Non-pigmented ciliary epithelial cell (primary cell): Measurements from ENCODE around the gene GPSM1.
"Not testable (repeated sequence)": the region's sequence is repeated elsewhere in the genome, so short reads cannot be mapped to it uniquely, and the experiment has no call there.

Experiments used
- DNase-seq: peaks from one replicate; pipeline ENCODE4 v3.0.0-alpha.2; 2010; ENCODE audit warnings: low read depth

Gene GPSM1

DNA sequence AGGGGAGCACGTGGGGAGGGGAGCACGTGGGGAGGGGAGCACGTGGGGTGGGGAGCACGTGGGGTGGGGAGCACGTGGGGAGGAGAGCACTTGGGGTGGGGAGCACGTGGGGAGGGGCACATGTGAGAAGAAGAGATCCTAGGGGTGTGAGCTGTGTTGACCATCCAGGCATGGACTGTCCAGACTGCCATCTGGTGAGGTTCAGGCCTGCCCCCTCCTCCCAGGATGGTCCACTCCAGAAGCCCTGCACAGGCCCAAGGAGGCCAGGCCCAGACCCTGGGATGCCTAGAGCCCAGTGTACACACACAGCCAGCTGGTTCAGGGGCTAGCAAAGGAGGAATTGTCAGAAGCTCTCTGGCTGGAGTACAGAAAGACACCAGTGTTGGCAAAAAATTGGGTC, 70.3 kb downstream of the GPSM1 start:
- no peak for DNase-seq

DNA sequence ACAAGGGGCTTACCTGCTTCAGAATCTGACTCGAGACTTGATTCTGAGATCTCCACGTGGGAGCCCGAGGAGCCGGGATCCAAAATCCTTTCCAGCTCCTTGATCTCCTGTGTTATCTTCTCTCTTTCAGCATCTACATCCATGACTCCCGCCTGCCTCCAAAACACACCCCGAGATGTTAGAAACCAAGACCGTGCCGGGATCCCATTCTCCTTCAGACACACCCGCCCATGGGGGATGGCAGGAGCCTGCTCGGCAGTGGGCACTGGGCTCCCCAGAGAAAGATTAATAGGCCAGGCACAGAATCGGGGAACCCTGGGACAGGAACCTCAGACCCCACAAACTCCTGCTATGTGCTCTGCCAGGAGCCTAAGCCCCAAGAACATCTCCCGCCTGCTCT, 70.9 kb downstream of the GPSM1 start:
- DNase-seq = no peak

DNA sequence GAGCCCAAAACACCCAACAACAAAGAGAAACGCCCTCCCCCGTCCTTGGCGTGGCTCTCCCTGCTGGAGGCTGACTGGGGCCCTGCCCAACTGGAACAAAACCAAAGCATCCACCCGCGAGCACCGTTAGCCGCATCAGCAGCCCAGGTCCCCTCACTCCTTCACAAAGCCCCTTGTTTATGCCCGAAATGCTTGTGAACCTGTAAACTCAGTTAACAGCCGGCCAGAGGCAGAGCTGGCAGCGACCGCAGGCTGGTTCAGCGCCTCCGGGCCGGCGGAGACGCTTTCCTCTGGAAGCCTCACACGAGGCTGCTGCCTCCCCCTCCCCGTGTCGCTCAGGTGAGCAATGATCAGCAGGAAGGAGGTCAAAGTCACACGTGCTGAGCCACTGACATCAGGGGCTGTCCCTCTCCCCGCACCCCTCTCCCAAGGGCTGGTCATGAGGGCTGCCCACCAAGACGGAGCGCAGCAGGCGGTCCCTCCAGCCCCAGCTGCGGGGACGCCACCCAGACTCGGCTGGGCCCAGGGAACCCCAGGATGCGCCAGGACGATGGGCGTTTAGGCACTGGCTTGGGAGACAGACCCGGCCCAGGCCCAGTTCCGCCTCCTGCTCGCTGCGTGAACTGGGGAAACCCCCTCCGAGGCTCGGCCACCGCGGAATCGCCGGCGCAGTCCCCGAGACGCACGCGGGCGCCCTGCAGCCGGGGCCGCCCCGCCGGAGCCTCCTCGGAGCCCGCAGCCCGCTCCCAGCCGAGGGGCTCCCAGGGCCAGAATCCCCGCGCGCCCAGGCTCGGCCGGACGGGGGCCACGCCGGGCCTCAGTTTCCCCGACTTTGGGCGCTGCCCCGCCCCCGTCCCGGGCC, 72.1 kb downstream of the GPSM1 start:
- DNase-seq = no peak

DNA sequence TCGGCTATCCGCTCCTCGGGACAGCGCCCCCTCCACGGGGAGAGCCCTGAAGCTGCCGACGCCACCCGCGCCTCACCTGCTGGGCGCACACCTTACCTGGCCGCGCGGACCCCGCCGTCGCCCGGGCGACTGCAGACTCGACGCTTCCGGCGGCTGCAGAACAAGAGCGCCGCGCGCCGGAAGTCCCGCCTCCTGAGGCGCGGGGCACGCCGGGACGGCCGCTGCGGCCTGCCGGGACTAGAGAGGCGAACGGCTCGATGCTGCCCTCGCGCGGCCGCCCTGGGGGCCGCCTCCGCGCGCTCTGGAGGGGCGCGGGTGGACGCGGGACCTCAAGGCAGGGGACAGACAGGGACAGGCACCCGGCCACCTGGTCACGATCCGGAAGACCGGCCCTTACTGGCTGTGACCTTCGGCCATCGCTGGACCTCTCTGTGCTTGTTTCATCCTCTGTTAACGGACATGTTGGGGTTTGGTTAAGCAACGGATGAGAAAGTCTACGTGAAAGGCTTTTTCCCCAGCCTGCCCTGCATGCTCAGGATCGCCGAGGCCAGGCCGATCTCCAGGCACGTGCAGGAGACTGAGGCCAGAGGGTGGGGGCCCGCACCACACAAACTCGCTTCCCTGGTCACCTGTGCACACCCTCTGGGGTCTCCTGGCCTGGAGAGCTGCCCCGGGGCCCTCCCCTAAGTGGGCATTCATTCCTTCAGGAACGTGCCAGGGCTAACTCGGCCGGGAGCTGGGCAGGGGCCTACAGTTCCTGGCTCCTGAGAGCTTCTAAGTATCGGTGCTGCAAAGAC, 72.9 kb downstream of the GPSM1 start, which contains the start of gene SNAPC4:
TSS of gene SNAPC4 (minus strand) at position 133 of the 797 bp plus-strand sequence. CDS start 1,742 bp downstream, outside the sequence.
- DNase-seq = peak; percentile 8

DNA sequence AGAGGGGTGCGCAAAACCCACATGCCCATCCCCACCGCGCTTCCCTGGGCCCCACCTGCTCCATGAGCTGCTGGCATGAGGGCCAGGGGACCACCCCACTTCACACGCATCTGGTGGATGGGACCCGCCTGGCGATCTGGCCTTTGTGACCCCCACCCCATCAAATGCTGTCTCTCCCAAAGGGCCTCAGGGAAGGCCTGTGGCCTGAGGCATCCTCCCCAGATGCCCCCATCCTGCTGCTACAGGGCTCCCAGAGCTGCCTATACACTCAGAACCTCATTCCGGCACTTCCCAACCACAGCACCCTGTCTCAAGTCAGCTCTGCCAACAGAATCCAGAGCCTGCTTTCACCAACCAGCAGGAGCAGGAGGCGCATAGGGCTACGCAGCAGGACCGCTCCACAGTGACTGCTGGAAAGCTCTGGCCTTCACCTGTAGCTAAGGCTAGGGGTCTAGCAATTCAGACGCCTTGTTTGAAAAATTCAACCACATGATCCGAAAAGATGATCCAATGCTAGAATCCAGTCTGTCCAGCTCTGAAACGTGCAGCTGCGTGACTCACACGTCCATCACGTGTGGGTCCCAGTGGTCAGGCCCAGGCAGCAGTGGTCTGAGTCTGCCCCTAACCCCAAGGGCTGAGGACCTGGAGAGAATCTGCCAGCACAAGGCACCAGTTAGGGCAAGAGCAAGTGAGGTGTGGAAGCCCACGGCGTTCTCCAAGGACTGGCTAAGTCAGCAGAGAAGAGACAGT, 74.0 kb downstream of the GPSM1 start:
- DNase-seq = no peak

DNA sequence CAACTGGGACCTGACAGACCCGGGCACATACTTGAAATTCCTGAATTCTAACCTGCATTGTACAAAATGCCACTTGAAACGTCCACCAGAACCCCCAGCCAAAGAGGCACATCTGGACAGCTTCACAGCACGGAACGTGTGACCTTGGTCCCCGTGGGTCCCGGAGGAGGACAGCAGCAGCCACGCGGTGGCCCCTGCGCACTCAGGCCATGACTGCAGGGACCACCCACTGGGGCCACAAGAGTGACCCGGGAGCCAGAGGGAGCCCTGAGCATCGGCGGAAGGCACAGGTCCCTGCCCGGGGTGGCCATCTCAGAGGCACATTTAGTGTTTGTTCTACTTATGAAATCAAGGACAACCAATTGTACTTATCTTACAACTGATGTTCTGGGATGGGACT, 74.7 kb downstream of the GPSM1 start:
- DNase-seq = no peak

DNA sequence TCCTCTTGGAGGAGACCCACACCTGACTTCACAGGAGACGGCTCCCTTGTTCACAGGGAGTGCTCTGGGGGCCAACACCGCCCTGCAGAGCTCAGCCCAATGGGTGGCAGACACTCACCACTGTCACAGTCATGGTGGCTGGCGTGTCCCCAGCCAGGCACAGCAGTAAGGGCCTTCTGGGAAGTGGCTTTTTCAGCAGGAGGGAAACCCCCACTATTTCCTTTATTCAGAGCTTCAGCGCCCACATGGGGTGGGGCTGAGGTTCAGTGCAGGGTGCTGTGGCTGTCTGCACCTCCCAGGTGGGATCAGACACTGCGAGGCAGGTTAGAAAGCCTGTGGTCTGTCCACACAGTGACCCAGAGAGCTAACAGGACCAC, 76.2 kb downstream of the GPSM1 start:
- no peak for DNase-seq

DNA sequence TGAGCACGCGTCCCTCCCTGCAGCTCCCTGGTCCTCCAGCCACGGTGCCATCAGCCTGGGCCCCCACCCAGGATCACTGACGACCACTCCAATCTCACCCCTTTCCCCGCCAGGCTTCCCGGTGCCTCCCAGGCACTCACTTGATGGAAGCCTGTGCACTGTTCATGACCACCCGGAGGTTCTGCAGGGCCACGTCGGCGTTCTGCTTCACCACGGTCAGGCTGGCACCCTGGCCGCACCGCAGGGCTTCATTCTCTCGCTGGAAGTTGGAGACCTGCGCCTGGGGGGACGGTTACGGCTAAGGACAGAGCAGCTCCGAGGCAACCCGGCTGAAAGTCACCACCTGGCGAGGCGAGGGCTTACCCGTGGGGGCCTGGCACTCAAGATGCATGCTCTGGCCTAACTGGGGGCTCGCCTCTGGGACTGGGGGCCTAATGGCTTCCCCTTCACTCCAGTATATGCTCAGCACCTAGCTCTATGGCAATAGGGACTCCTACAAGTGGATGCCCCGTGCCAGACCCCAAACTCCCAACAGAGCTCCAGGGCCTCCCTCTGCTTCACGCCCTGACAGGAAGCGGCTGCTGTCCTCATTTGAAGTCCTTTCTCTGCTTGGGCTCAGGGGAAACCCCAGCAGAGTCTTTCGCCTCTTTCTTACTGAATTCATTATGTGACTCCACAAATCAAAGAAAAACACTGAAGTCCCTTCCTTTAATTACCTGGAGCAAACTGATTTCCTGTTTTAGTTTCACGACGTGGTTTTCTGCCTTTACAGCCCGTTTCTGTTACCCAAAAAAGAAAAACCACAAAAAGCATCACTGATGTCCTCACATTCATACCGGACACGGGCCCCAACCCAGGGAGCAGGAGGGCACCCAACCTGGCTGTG, 76.8 kb downstream of the GPSM1 start:
- no peak for DNase-seq

DNA sequence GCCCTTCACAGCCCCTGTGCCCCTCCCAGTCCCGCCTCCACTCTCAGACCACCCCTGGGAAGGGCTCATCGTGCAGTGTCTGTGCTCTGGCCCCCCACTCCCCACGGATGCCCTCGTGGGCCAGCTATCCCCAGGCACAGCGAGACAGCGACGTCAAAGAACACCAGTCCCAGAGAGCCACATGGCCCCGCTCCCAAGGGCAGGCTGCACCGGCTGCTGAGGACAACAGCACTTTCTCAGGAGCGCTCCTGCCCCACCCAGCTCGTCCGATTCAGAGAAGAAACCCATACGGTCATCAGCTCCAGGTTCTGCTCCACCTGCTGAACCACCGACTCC, 77.4 kb downstream of the GPSM1 start:
- no peak for DNase-seq

DNA sequence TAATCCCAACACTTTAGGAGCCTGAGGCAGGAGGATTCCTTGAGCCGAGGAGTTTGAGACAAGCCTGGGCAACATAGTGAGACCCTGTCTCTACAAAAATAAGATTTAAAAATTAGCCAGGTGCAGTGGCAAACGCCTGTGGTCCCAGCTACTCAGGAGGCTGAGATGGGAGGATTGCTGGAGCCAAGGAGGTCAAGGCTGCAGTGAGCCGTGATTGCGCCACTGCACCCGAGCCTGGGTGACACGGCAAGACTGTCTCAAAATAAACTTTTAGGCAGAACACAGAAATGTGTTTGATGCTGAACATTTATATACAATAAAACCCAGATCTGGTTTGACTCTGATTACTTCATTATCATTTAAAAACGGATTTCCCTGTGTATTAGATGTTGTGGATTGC, 78.1 kb downstream of the GPSM1 start:
- no peak for DNase-seq

DNA sequence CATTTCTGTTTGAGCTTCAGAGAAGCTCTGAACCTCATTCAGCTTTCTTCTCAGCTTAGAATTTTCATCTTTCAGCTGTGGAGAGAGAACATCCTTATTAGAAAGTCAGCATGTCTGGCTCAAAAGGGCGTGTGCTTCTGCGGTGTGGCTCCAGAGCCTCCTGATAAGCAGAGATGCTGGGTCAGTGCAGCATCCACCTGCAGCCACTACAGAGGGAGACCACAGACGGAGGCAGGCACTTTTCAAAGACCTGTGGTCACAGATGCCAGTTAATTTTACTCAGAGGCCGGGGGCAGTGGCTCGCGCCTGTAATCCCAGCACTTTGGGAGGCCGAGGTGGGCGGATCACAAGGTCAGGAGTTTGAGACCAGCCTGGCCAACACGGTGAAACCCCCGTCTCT, 78.6 kb downstream of the GPSM1 start:
- DNase-seq = not testable (repeated sequence)

DNA sequence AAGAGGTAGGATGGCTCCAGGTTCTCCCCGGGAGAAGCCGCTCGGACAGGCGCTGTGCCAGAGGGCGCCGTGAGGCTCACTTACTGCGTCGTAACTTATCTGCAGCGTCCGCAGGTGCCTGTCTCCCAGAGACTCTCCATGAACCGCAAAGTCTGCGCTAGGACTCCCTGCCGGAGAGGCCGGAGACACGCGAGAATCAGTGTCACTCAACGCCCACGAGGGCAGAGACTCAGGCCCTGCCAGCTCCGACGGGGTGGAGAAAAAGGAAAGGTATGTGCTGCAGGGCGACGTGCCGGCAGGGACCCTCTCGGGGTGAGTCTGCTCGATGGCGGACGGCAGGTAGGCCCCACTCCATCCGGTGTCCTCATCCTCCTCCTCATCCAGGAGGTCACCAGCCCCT, 79.7 kb downstream of the GPSM1 start:
- not testable (repeated sequence) for DNase-seq

DNA sequence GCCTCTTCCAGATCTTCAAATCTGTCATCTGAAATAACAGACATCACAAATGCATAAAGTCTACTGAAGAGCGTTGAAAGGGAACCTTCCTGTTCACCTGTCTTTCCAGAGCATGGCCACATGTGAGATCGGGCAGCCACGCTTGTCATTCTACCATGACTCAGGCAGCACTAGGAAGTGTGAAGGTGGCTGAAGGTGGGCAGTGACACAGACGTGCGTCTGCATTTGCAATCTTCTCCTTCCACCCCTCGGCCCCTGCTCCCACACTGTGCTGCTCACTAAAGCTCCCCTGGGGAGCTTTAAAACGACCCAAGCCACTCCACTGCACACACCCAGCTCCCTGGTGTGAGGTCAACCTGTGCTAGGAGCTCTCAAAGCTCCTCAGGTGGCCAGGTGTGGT, 80.6 kb downstream of the GPSM1 start:
- DNase-seq = no peak
